ENCODE results near the gene DOCK10. TPM values are rescaled to one million over a fixed set of nuclear protein-coding genes. Genes with fewer than 3 reads are reported as not detected.
"Not testable (repeated sequence)": the region's sequence is repeated elsewhere in the genome, so short reads cannot be mapped to it uniquely, and the experiment has no call there.

Gene DOCK10
- total RNA-seq, 6 experiments from 2014 or later = 61.1 to 78.8 (median 75.8) TPM

DNA sequence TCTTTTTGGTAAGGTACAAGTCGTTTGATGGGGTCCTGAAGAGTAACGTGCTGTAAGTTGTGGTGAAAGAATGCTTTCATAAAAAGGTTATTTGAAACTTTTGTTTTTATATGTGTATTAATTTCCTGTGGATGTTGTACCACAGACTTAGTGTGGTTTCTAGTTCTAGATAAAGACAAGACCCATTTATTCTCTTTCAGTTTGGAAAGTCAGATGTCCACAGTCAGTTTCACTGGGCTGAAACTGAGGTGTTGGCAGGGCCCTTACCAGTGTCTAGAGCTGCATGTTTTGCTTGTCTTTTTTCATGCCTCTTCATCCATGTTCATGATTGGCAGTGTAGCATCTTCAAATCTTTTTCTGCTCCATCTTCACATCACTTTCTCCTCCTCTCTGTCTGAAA is 22.1 kb upstream of the DOCK10 start:
- Mint-ChIP-seq H3K4me1 (ENCODE audit: low read depth) (no peaks in the 10 kb centered on the region), H3K9me3 (peaks cover 18% of the 10 kb centered on the region), H3K4me3 (no peak overlapping the region), H3K27ac (no peak overlapping the region), H3K27me3 (ENCODE audit: insufficient read depth) (no peaks in the 10 kb centered on the region; the same call in 1 of the 2 replicates), H3K36me3 (ENCODE audit: low read depth) (peaks cover 18% of the 10 kb centered on the region)
- DNase-seq = no peak
- TF ChIP-seq, protein P1, sequence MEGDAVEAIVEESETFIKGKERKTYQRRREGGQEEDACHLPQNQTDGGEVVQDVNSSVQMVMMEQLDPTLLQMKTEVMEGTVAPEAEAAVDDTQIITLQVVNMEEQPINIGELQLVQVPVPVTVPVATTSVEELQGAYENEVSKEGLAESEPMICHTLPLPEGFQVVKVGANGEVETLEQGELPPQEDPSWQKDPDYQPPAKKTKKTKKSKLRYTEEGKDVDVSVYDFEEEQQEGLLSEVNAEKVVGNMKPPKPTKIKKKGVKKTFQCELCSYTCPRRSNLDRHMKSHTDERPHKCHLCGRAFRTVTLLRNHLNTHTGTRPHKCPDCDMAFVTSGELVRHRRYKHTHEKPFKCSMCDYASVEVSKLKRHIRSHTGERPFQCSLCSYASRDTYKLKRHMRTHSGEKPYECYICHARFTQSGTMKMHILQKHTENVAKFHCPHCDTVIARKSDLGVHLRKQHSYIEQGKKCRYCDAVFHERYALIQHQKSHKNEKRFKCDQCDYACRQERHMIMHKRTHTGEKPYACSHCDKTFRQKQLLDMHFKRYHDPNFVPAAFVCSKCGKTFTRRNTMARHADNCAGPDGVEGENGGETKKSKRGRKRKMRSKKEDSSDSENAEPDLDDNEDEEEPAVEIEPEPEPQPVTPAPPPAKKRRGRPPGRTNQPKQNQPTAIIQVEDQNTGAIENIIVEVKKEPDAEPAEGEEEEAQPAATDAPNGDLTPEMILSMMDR (IDR thresholded peaks at IDR 0.05) = no peak

DNA sequence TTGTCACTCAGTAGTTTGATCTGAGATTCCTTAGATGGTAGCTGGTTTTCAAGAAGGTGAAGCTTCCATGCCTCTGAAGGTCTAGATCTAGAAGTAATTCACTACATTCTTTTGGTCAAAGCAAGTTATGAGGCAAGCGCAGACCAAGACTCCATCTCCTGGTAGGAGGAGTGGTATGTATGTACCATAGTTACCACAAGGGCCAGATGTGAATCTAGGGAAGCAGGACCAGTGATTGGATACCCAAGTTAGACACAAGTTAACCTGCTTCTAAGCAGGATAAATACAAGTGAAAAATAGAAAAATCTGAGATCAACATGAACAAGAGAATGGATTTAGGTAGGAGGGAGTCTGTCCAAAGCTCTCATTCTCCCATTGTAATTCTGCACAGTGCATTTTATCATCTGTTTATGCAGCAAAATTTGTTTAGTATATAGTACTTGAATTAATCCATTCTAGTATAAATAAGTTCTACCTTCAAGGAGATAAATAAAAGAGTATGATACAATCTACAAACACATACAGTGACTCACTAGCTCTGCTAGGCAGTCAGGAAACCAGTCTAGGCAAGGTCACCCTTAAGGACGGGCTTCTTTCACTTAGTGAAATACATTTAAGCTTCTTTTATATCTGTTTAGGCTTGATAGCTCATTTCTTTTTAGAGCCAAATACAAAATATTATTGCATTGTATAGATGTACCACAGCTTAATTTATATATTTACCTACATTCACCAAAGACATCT is 14.2 kb upstream of the DOCK10 start:
- H3K4me1 Mint-ChIP-seq (ENCODE audit: low read depth) = peaks cover 23% of the 10 kb centered on the region
- no peaks in the 10 kb centered on the region for H3K27me3 Mint-ChIP-seq (ENCODE audit: insufficient read depth)
- DNase-seq = peak; percentile 43
- H3K36me3 Mint-ChIP-seq (ENCODE audit: low read depth) = no peaks in the 10 kb centered on the region
- TF ChIP-seq, protein P1 (IDR thresholded peaks at IDR 0.05) = no peak
- H3K4me3 Mint-ChIP-seq = no peak overlapping the region
- no peak overlapping the region for H3K27ac Mint-ChIP-seq
- no peaks in the 10 kb centered on the region for H3K9me3 Mint-ChIP-seq

DNA sequence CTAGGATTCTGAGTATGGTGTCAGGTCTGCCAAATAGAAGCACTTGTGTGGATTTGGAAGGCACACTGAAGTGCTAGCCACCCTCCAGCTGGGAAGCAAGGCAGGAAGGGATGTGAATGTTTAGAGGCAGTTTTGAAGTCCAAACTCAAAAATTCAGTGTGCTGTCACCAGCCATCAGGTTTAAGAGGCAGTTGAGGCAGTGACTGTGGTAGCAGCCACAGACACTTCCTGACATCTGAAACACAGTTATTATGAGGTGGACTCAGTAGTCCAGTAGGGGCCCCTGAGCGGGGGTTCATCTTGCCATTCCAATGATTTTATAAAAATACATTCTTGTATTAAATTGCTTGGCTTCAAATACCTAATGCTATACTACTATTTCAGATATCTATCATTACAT is 13.4 kb upstream of the DOCK10 start:
- H3K27ac Mint-ChIP-seq = no peak overlapping the region

GRCh38 chr2:225052703-225053102 is 10.4 kb upstream of the DOCK10 start:
- Mint-ChIP-seq H3K27me3 (ENCODE audit: insufficient read depth) (no peaks in the 10 kb centered on the region), H3K4me1 (ENCODE audit: low read depth) (peaks cover 23% of the 10 kb centered on the region), H3K36me3 (ENCODE audit: low read depth) (no peaks in the 10 kb centered on the region), H3K9me3 (no peaks in the 10 kb centered on the region), H3K4me3 (no peak overlapping the region), H3K27ac (no peak overlapping the region)
- TF ChIP-seq, protein P1 (IDR thresholded peaks at IDR 0.05) = no peak
- DNase-seq = no peak

More for the DNA sequence above, 13.4 kb upstream of the DOCK10 start:
- no peaks in the 10 kb centered on the region for H3K27me3 Mint-ChIP-seq (ENCODE audit: insufficient read depth)
- H3K36me3 Mint-ChIP-seq (ENCODE audit: low read depth) = no peaks in the 10 kb centered on the region
- TF ChIP-seq, protein P1 (IDR thresholded peaks at IDR 0.05) = no peak
- H3K4me1 Mint-ChIP-seq (ENCODE audit: low read depth) = peaks cover 23% of the 10 kb centered on the region
- H3K4me3 Mint-ChIP-seq = no peak overlapping the region
- DNase-seq = no peak
- H3K9me3 Mint-ChIP-seq = no peaks in the 10 kb centered on the region

DNA sequence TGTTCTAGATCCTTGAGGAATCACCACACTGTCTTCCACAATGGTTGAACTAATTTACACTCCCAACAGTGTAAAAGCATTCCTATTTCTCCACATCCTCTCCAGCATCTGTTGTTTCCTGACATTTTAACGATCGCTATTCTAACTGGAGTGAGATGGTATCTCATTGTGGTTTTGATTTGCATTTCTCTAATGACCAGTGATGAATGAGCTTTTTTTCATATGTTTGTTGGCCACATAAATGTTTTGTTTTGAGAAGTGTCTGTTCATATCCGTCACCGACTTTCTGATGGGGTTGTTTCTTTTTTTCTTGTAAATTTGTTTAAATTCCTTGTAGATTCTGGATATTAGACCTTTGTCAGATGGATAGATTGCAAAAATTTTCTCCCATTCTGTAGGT is 5.2 kb upstream of the DOCK10 start:
- peaks cover 11% of the 10 kb centered on the region for H3K4me1 Mint-ChIP-seq (ENCODE audit: low read depth)
- not testable (repeated sequence) for H3K9me3 Mint-ChIP-seq; H3K4me3 Mint-ChIP-seq; H3K27ac Mint-ChIP-seq; DNase-seq; H3K36me3 Mint-ChIP-seq (ENCODE audit: low read depth); H3K27me3 Mint-ChIP-seq (ENCODE audit: insufficient read depth)

DNA sequence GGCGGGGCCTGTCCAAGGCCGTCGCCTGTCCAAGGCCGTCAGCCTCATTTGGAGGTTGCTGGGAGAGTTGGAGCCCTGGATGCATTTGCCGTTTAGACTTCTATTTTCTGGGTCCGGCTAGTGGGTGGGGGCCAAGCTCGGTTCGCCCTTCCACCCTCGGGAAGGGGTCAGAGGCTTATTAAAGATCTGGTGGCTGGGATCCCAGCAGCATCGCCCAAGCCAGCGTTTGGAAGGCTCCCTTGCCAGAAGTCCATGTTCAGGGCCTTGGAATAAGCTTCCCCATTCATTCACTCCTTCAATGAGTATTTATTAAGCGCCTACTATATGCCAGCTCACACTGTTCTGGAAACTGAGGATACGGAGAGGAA is 516 bp upstream of the DOCK10 start:
- DNase-seq = no peak
- peak overlapping the region; percentile 88 for H3K27ac Mint-ChIP-seq
- peaks cover 45% of the 10 kb centered on the region for H3K4me1 Mint-ChIP-seq (ENCODE audit: low read depth)
- peak overlapping the region; percentile 89 for H3K4me3 Mint-ChIP-seq
- H3K36me3 Mint-ChIP-seq (ENCODE audit: low read depth) = peaks cover 22% of the 10 kb centered on the region
- H3K9me3 Mint-ChIP-seq = no peaks in the 10 kb centered on the region
- TF ChIP-seq, protein P1 (IDR thresholded peaks at IDR 0.05) = no peak
- peaks cover 2% of the 10 kb centered on the region; the same call in 1 of the 2 replicates for H3K27me3 Mint-ChIP-seq (ENCODE audit: insufficient read depth)
